Smooth muscle cell (in vitro differentiated cells): ENCODE measurements around the gene CSHL1. TPM values are rescaled to one million over a fixed set of nuclear protein-coding genes. Genes with fewer than 3 reads are reported as not detected.
"Not testable (repeated sequence)": the region's sequence is repeated elsewhere in the genome, so short reads cannot be mapped to it uniquely, and the experiment has no call there.

Experiments used
- DNase-seq: peaks from one replicate; lab custom pipeline; 2025; ENCODE audit not compliant: unreplicated experiment; lab: John Stamatoyannopoulos, UW
- H2AFZ ChIP-seq: fragments of 200-600 bp; sonication (generic); 2 replicates; pipeline ENCODE4 v1.6.0; 2016; ENCODE audit warnings: antibody characterized with exemption, low read depth, mild to moderate bottlenecking
- H3F3A ChIP-seq: fragments of 200-600 bp; sonication (generic); 2 replicates; pipeline ENCODE4 v1.6.0; 2017; ENCODE audit warnings: antibody characterized with exemption, low read depth
- H3K27ac ChIP-seq: fragments of 200-600 bp; sonication (generic); 2 replicates; pipeline ENCODE4 v1.5.1; 2016; ENCODE audit warnings: low read depth, mild to moderate bottlenecking
- H3K27me3 ChIP-seq: fragments of 200-600 bp; sonication (generic); 2 replicates; pipeline ENCODE4 v1.6.1; 2016; ENCODE audit warnings: low read depth, mild to moderate bottlenecking
- H3K36me3 ChIP-seq: fragments of 200-600 bp; sonication (generic); 2 replicates; pipeline ENCODE4 v1.5.1; 2016; ENCODE audit warnings: low read depth
- H3K4me1 ChIP-seq: fragments of 200-600 bp; sonication (generic); 2 replicates; pipeline ENCODE4 v1.5.1; 2016; ENCODE audit warnings: low read depth
- H3K4me2 ChIP-seq: fragments of 200-600 bp; sonication (generic); 2 replicates; pipeline ENCODE4 v1.6.0; 2016; ENCODE audit warnings: mild to moderate bottlenecking
- H3K4me3 ChIP-seq: fragments of 200-600 bp; sonication (generic); 2 replicates; pipeline ENCODE4 v1.5.1; 2016; ENCODE audit warnings: mild to moderate bottlenecking
- H3K79me2 ChIP-seq: fragments of 200-600 bp; sonication (generic); 2 replicates; pipeline ENCODE4 v1.6.0; 2016; ENCODE audit warnings: low read depth, mild to moderate bottlenecking
- H3K9ac ChIP-seq: fragments of 200-600 bp; sonication (generic); 2 replicates; pipeline ENCODE4 v1.6.0; 2016; ENCODE audit warnings: low read depth
- H3K9me3 ChIP-seq: fragments of 200-600 bp; sonication (generic); replicated peaks from 2 replicates; pipeline ENCODE4 v1.5.1; 2016; ENCODE audit warnings: low read depth
- H4K20me1 ChIP-seq: fragments of 200-600 bp; sonication (generic); 2 replicates; pipeline ENCODE4 v1.6.0; 2016; ENCODE audit warnings: low read depth
- WGBS: methylation state at CpG from one replicate; pipeline ENCODE4 v1.1.7; 2016; ENCODE audit warnings: low lambda C conversion rate; 5-methylcytosine and 5-hydroxymethylcytosine counted together
- polyA plus RNA-seq: library from polyadenylated mRNA; unstranded; fragments of >200 nt; fragmentation: Nextera tagmentation; extraction: Ambion mirVana; gene quantifications from 2 replicates; pipeline ENCODE4 v1.2.1, GENCODE V29; 2016
- total RNA-seq: library from RNA; depleted of rRNA; stranded (reverse); fragments of >200 nt; gene quantifications from 2 replicates; pipeline ENCODE4 v1.2.3, GENCODE V29; 2014
- TF ChIP-seq, protein P1 (sequence below): fragments of 200-600 bp; sonication (generic); IDR thresholded peaks from 2 replicates; pipeline ENCODE4 v1.5.1; 2017; ENCODE audit warnings: borderline replicate concordance, mild to moderate bottlenecking, antibody characterized with exemption; ENCODE audit not compliant: insufficient read depth, poor library complexity, severe bottlenecking

The CSHL1 gene
- total and polyA plus RNA-seq, 2 experiments from 2014 or later: not detected

DNA sequence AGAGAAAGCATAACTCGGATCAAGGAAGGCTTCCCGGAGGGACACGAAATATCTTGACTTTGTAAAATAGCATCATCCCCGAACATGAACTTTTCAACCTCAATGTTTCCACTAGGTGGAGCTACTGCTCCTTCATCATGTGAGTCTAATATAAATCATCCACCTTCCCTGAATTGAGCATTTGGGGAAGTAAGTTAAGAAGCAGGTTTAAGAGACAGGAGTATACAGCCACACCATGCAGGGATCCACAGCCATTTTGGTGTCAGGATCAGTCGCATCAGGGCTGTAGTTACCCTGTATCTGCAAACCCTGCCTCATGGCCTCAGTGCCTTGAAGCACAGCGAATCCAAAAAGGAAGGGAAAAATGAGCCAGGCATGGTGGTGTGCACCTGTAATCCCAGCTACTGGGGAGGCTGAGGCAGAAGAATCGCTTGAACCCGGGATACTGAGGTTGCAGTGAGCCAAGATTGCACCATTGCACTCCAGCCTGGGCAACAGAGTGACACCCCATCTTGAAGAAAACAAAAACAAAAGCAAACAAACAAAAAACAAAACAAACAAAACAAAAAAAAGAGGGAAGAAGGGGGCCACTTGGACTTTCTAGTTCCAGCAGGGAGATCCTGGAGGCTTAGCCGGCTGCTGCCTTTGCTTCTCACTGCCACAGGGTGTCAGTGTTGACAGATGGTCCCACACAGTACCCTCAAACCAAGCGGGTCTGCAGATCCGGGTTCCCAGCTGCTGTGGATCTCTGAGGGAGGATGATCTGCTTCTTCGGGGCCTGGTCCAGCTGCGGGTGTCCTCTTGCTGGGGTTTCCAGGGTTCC is 21.8 kb downstream of the CSHL1 start:
- not testable (repeated sequence) for H3K4me1 ChIP-seq, H2AFZ ChIP-seq, H3K27me3 ChIP-seq, H3K9me3 ChIP-seq, H4K20me1 ChIP-seq, H3K79me2 ChIP-seq, H3K4me2 ChIP-seq, H3K4me3 ChIP-seq, DNase-seq, H3K36me3 ChIP-seq, H3F3A ChIP-seq, H3K9ac ChIP-seq, H3K27ac ChIP-seq
- TF ChIP-seq, protein P1, sequence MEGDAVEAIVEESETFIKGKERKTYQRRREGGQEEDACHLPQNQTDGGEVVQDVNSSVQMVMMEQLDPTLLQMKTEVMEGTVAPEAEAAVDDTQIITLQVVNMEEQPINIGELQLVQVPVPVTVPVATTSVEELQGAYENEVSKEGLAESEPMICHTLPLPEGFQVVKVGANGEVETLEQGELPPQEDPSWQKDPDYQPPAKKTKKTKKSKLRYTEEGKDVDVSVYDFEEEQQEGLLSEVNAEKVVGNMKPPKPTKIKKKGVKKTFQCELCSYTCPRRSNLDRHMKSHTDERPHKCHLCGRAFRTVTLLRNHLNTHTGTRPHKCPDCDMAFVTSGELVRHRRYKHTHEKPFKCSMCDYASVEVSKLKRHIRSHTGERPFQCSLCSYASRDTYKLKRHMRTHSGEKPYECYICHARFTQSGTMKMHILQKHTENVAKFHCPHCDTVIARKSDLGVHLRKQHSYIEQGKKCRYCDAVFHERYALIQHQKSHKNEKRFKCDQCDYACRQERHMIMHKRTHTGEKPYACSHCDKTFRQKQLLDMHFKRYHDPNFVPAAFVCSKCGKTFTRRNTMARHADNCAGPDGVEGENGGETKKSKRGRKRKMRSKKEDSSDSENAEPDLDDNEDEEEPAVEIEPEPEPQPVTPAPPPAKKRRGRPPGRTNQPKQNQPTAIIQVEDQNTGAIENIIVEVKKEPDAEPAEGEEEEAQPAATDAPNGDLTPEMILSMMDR: peak; percentile 43
- WGBS: 51% methylated on average over 13 of the region's 13 CpGs

DNA sequence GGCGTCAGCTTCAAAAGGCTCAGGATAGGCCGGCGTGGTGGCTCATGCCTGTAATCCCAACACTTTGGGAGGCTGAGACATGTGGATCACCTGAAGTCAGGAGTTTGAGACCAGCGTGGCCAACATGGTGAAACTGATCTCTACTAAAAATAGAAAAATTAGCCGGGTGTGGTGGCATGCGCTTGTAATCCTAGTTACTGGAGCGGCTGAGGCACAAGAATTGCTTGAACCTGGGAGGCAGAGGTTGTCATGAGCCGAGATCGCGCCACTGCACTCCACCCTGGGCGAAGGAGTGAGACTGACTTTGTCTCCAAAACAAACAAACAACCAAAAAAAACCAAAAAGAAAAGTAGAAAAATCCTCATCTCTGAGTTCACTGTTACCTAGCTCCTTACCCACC is 25.9 kb downstream of the CSHL1 start:
- DNase-seq, H3K9me3 ChIP-seq, H3K27me3 ChIP-seq, H3K79me2 ChIP-seq, H3K9ac ChIP-seq, H3F3A ChIP-seq, H3K4me2 ChIP-seq, H2AFZ ChIP-seq, H3K4me1 ChIP-seq, H3K36me3 ChIP-seq, H3K27ac ChIP-seq, H3K4me3 ChIP-seq, H4K20me1 ChIP-seq: not testable (repeated sequence)
- 96% methylated on average over 11 of the region's 11 CpGs for WGBS

DNA sequence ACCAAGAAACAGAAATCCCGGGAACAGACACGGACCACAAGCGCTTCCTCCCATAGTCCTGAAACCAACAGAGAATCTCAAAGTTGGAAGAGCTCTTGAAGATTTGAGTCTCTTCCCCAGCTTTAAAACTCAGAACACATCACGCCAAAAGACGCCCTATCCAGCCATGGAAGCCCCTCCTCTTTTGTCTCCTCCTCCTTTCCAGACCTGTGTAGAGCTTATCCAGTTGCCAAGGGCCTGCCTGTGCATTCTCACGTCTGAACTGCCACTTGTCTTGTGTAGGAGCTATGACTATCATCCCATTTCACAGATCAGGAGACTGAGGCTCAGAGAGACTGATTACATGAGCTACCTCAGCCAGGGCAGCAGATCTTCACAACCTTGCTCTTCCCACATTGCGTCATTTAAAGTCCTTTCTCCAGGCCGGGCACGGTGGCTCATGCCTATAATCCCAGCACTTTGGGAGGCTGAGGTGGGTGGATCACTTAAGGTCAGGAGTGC is 28.4 kb downstream of the CSHL1 start:
- H3K9ac ChIP-seq, H3F3A ChIP-seq: not testable (repeated sequence)

DNA sequence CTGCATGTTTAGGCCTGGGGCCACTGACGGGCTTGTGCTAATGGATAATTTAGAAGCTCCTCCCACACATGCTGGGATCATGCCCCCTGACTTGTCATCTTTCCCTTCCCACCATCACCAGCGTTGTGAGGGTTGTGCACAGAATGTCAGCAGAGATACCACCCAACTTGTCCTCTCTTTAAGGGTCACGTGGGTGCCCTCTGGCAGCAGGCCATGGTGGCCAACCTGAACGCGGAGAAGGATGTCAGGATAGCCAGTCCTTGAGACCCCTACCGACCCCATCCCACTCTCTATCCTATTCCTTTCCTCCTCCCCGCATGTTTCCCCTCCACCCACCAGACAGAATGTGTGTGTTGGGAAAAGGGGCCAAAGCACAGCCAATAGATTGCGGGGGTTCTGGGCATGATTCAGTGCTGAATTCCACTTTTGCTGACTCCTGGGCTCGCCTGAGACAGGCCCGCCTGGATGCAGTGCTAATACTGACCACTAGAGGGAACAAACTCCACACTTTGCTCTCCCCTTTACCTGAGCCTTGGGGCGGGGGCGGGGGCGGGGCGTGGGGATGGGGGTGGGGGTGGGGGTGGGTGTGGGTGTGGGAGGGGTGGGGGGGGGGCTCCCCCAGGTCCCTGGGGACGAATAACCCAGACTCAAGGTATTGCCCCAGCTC is 29.0 kb downstream of the CSHL1 start, which contains the start of gene GH2:
TSS of gene GH2 (minus strand) at position 10 of the 667 bp plus-strand sequence. CDS start 143 bp downstream, outside the sequence.
- no peak for DNase-seq
- no peak within 1 kb of the TSS for H2AFZ ChIP-seq
- H3K9ac ChIP-seq: no peak within 1 kb of the TSS
- H3K9me3 ChIP-seq: no peaks in the 10 kb centered on the region
- TF ChIP-seq, protein P1: peak; percentile 55
- no peaks in the 10 kb centered on the region for H3K4me1 ChIP-seq
- H3K79me2 ChIP-seq: no peaks in the 10 kb centered on the region
- no peak within 1 kb of the TSS for H3K4me2 ChIP-seq
- no peaks in the 10 kb centered on the region for H4K20me1 ChIP-seq
- no peak within 1 kb of the TSS for H3K4me3 ChIP-seq
- H3K27ac ChIP-seq: no peak within 1 kb of the TSS
- H3K36me3 ChIP-seq: no peaks in the 10 kb centered on the region
- H3F3A ChIP-seq: no peaks in the 10 kb centered on the region
- H3K27me3 ChIP-seq: no peaks in the 10 kb centered on the region
- WGBS: 35% methylated on average over 14 of the region's 15 CpGs

More for the DNA sequence above, 28.4 kb downstream of the CSHL1 start:
- not testable (repeated sequence) for H3K4me3 ChIP-seq, H2AFZ ChIP-seq, DNase-seq, H3K79me2 ChIP-seq, H4K20me1 ChIP-seq, H3K27me3 ChIP-seq, H3K4me1 ChIP-seq, H3K27ac ChIP-seq, H3K4me2 ChIP-seq, H3K9me3 ChIP-seq, H3K36me3 ChIP-seq
- 87% methylated on average over 9 of the region's 9 CpGs for WGBS

DNA sequence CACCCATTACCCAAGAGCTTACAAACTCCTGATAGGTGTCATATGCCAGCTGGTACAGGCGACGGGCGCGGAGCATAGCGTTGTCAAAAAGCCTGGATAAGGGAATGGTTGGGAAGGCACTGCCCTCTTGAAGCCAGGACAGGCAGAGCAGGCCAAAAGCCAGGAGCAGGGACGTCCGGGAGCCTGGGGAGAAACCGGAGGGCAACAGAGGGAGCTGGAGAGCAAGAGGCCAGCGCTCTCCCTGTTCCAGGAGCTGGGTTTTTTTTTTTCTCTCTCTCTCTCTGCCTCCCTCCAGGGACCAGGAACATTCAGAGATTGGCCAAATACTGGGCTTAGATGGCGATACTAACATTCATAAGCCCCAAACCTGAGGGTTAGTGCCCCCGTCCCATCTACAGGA is 29.7 kb downstream of the CSHL1 start:
- not testable (repeated sequence) for H3K79me2 ChIP-seq, H3K4me2 ChIP-seq, H3K27me3 ChIP-seq, H3K9ac ChIP-seq, H3K36me3 ChIP-seq, H4K20me1 ChIP-seq, DNase-seq, H3K4me1 ChIP-seq, H3K27ac ChIP-seq, H3K4me3 ChIP-seq, H3K9me3 ChIP-seq, H3F3A ChIP-seq, H2AFZ ChIP-seq
- WGBS: 41% methylated on average over 11 of the region's 11 CpGs
